HepG2 (cell line): Measurements from ENCODE around the gene LRP2.

Source experiments
- ATF3 ChIP-seq: sonication (generic); formaldehyde crosslinking; IDR thresholded peaks from 2 replicates; pipeline ENCODE4 v1.4.0; 2020; ENCODE audit warnings: missing genetic modification reagents
- BRD4 ChIP-seq: sonication (generic); formaldehyde crosslinking; IDR thresholded peaks from 2 replicates; pipeline ENCODE4 v1.4.0; 2020; ENCODE audit warnings: missing genetic modification reagents
- KAT2B ChIP-seq: fragments of 150-350 bp; IDR thresholded peaks from 2 replicates; pipeline ENCODE4 v1.6.1; 2014; ENCODE audit warnings: low read depth, low read length, borderline replicate concordance
- KAT8 ChIP-seq: IDR thresholded peaks from 2 replicates; pipeline ENCODE4 v1.6.1; 2016; ENCODE audit warnings: missing genetic modification reagents, missing compliant biosample characterization
- POGZ ChIP-seq: sonication (generic); formaldehyde crosslinking; IDR thresholded peaks from 2 replicates; pipeline ENCODE4 v1.4.0; 2020; ENCODE audit warnings: mild to moderate bottlenecking, missing genetic modification reagents
- PPARG ChIP-seq: conservative IDR thresholded peaks from 2 replicates; pipeline ENCODE4 v1.6.1; 2016; ENCODE audit warnings: missing biosample characterization, missing genetic modification reagents
- ZKSCAN8 ChIP-seq: IDR thresholded peaks from 2 replicates; pipeline ENCODE4 v1.6.1; 2016; ENCODE audit warnings: borderline replicate concordance, missing genetic modification reagents, missing compliant biosample characterization
- TF ChIP-seq, protein P1 (sequence below): sonication (generic); formaldehyde crosslinking; IDR thresholded peaks from 2 replicates; pipeline ENCODE4 v1.4.0; 2020; ENCODE audit warnings: missing genetic modification reagents

DNA sequence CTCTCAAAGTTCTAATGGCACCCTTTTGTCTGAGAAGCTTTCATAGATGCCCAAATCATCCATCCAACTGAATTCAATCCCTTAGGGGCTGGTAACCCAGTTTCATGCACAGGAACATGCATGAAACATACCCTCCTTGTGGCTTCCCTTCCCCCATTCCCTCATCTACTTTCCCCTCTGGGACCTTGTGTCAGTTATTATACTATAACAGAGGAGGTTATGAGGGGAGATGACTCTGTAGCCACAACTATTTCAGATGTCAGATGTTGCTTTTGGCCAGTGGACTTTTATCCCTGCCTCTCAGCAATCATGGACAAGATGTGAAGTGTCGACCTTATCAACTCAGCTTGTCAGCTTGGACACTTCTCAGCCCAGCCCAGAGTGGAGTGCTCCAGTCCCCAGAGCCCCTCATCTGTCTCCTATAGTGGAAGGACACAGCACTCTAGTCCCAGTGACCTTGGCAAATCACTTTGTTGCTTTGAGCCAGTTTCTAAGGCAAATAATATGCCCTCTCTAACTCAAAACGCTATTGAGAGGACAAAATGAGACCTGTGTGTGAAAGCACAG lies 284.6 kb downstream of the LRP2 start:
- TF ChIP-seq KAT8 (no peak), BRD4 (CRISPR knock-in tag) (no peak), PPARG (no peak), ZKSCAN8 (CRISPR knock-in tag) (no peak), KAT2B (no peak), ATF3 (no peak), POGZ (CRISPR knock-in tag) (no peak)
- TF ChIP-seq, protein P1, sequence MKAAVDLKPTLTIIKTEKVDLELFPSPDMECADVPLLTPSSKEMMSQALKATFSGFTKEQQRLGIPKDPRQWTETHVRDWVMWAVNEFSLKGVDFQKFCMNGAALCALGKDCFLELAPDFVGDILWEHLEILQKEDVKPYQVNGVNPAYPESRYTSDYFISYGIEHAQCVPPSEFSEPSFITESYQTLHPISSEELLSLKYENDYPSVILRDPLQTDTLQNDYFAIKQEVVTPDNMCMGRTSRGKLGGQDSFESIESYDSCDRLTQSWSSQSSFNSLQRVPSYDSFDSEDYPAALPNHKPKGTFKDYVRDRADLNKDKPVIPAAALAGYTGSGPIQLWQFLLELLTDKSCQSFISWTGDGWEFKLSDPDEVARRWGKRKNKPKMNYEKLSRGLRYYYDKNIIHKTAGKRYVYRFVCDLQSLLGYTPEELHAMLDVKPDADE (CRISPR knock-in tag), result no peak
